DND-41 (cell line): Measurements from ENCODE around the gene GPR107.

Experiments used
- ATAC-seq: fragments of 200-7000 bp; cut with Tn5 transposase; 3 replicates; pipeline ENCODE4 v1.9.1; 2021; ENCODE audit warnings: low read depth; ENCODE audit not compliant: insufficient read depth
- DNase-seq: peaks from one replicate; pipeline ENCODE4 v3.0.0-alpha.2; 2020
- H2AFZ ChIP-seq: 2 replicates; pipeline ENCODE4 v1.6.0; 2012; ENCODE audit warnings: low read depth, low read length
- H3K27ac ChIP-seq: 2 replicates; pipeline ENCODE4 v1.5.1; 2012; ENCODE audit warnings: low read length, inconsistent platforms
- H3K27me3 ChIP-seq: fragments of 200-600 bp; sonication (generic); 2 replicates; pipeline ENCODE4 v1.6.0; 2012; ENCODE audit warnings: low read length, mild to moderate bottlenecking, inconsistent platforms; ENCODE audit not compliant: insufficient read depth, poor library complexity
- H3K36me3 ChIP-seq: 2 replicates; pipeline ENCODE4 v1.5.1; 2012; ENCODE audit warnings: low read length, inconsistent platforms; ENCODE audit not compliant: insufficient read depth
- H3K4me1 ChIP-seq: 2 replicates; pipeline ENCODE4 v1.5.1; 2012; ENCODE audit warnings: mild to moderate bottlenecking, low read length; ENCODE audit not compliant: insufficient read depth
- H3K4me2 ChIP-seq: 2 replicates; pipeline ENCODE4 v1.6.0; 2012; ENCODE audit warnings: mild to moderate bottlenecking, moderate library complexity, low read length, inconsistent platforms; ENCODE audit not compliant: insufficient read depth
- H3K4me3 ChIP-seq, 2 experiments: fragments of 200-600 bp in 1 of 2; shearing (Covaris generic) in 1 of 2; 2 replicates each; pipeline ENCODE4 v1.5.1; 2012 to 2016; ENCODE audit warnings: inconsistent platforms in 2 of 2, low read length in 2 of 2, mild to moderate bottlenecking in 2 of 2, low read depth in 1 of 2, moderate library complexity in 1 of 2
- H3K79me2 ChIP-seq: 2 replicates; pipeline ENCODE4 v1.6.0; 2012; ENCODE audit warnings: low read length, inconsistent platforms; ENCODE audit not compliant: insufficient read depth
- H3K9ac ChIP-seq: 2 replicates; pipeline ENCODE4 v1.6.0; 2012; ENCODE audit warnings: low read depth, mild to moderate bottlenecking, inconsistent platforms, low read length, moderate library complexity
- H3K9me3 ChIP-seq: 2 replicates; pipeline ENCODE4 v1.5.1; 2012; ENCODE audit warnings: low read length, moderate library complexity, mild to moderate bottlenecking, inconsistent platforms; ENCODE audit not compliant: insufficient read depth, severe bottlenecking
- H4K20me1 ChIP-seq: 2 replicates; pipeline ENCODE4 v1.6.0; 2012; ENCODE audit warnings: low read length; ENCODE audit not compliant: insufficient read depth
- CTCF ChIP-seq: IDR thresholded peaks from 2 replicates; pipeline ENCODE4 v1.5.1; 2012; ENCODE audit warnings: borderline replicate concordance, low read length, moderate library complexity, mild to moderate bottlenecking; ENCODE audit not compliant: poor library complexity, severe bottlenecking; ENCODE audit errors: extremely low read depth
- EZH2 ChIP-seq: IDR thresholded peaks from 3 replicates; pipeline ENCODE4 v1.6.1; 2012; ENCODE audit warnings: borderline replicate concordance, low read depth, mild to moderate bottlenecking, moderate library complexity, low read length, inconsistent platforms; ENCODE audit not compliant: severe bottlenecking

Gene GPR107

GRCh38 chr9:130051855-130052254 is 1.9 kb upstream of the GPR107 start:
- no peak overlapping the region for H2AFZ ChIP-seq
- no peak overlapping the region for H3K9ac ChIP-seq
- H3K79me2 ChIP-seq: peaks cover 60% of the 10 kb centered on the region
- H4K20me1 ChIP-seq: no peaks in the 10 kb centered on the region
- DNase-seq: no peak
- TF ChIP-seq EZH2: no peak
- H3K27ac ChIP-seq: no peak overlapping the region
- ATAC-seq: no peak
- no peaks in the 10 kb centered on the region for H3K36me3 ChIP-seq
- no peaks in the 10 kb centered on the region for H3K27me3 ChIP-seq
- peak overlapping the region; percentile 97 for H3K4me2 ChIP-seq
- H3K9me3 ChIP-seq: no peaks in the 10 kb centered on the region
- no peak overlapping the region for H3K4me3 ChIP-seq
- H3K4me1 ChIP-seq: peaks cover 28% of the 10 kb centered on the region

- Histone ChIP-seq H3K27me3 (no peaks in the 10 kb centered on the region), H2AFZ (peak overlapping the region; percentile 89), H4K20me1 (no peaks in the 10 kb centered on the region), H3K79me2 (peaks cover 68% of the 10 kb centered on the region), H3K9ac (peak overlapping the region; percentile 91), H3K4me2 (peak overlapping the region; percentile 97), H3K4me3 (peak overlapping the region; percentile 91 to 95), H3K4me1 (peaks cover 28% of the 10 kb centered on the region), H3K36me3 (0 out of 2 replicates have a peak, but pooled peaks cover 1% of the 10 kb centered on the region), H3K9me3 (no peaks in the 10 kb centered on the region), H3K27ac (peak overlapping the region; percentile 91)
- DNase-seq (no peak), ATAC-seq (no peak)
- TF ChIP-seq CTCF (no peak), EZH2 (no peak)
These were observed 600 bp upstream of the GPR107 start for GRCh38 chr9:130053109-130053503.

GRCh38 chr9:130054325-130054786 is 650 bp downstream of the GPR107 start:
- Histone ChIP-seq H3K27me3 (no peaks in the 10 kb centered on the region), H3K4me1 (peaks cover 28% of the 10 kb centered on the region), H3K36me3 (peaks cover 9% of the 10 kb centered on the region), H3K9me3 (no peaks in the 10 kb centered on the region), H3K79me2 (peaks cover 80% of the 10 kb centered on the region), H2AFZ (peak overlapping the region; percentile 89), H3K4me2 (peak overlapping the region; percentile 97), H3K4me3 (peak overlapping the region; percentile 91 to 95), H4K20me1 (no peaks in the 10 kb centered on the region), H3K27ac (peak overlapping the region; percentile 91), H3K9ac (peak overlapping the region; percentile 91)
- ATAC-seq (no peak; the same call in 2 of the 3 replicates), DNase-seq (no peak)
- TF ChIP-seq EZH2: no peak
- TF ChIP-seq CTCF: no peak

- Histone ChIP-seq H3K27me3 (no peaks in the 10 kb centered on the region), H3K4me3 (peak overlapping the region; percentile 91 to 95), H3K36me3 (peaks cover 9% of the 10 kb centered on the region), H2AFZ (no peak overlapping the region), H4K20me1 (no peaks in the 10 kb centered on the region), H3K27ac (peak overlapping the region; percentile 91), H3K9ac (peak overlapping the region; percentile 91), H3K9me3 (no peaks in the 10 kb centered on the region), H3K79me2 (peaks cover 85% of the 10 kb centered on the region), H3K4me2 (peak overlapping the region; percentile 97), H3K4me1 (peaks cover 28% of the 10 kb centered on the region)
- ATAC-seq (no peak), DNase-seq (no peak)
- TF ChIP-seq CTCF (no peak), EZH2 (no peak)
These were observed 1.1 kb downstream of the GPR107 start for GRCh38 chr9:130054820-130055219.
